Endothelial cell of umbilical vein (primary cell): ENCODE data around the gene ZNF48.

Experiments used
- EZH2 ChIP-seq: IDR thresholded peaks from 2 replicates; pipeline ENCODE4 v1.6.1; 2012; ENCODE audit warnings: borderline replicate concordance, low read depth, mild to moderate bottlenecking, moderate library complexity, low read length, inconsistent platforms; ENCODE audit not compliant: severe bottlenecking
- POLR2A ChIP-seq: IDR thresholded peaks from 2 replicates; pipeline ENCODE4 v1.6.1; 2012; ENCODE audit warnings: low read depth, mild to moderate bottlenecking, control low read depth, low read length

GRCh38 chr16:30359871-30360170 lies 35.4 kb upstream of the ZNF48 start:
- no peak for TF ChIP-seq POLR2A
- no peak for TF ChIP-seq EZH2
